Keratinocyte (primary cell): ENCODE data around the gene TRPM1. TPM values are rescaled to one million over a fixed set of nuclear protein-coding genes. Genes with fewer than 3 reads are reported as not detected.

Source experiments
- DNase-seq: peaks from one replicate; pipeline ENCODE4 v3.0.0-alpha.2; 2011; ENCODE audit warnings: low read depth, missing footprints, low spot score
- FAIRE-seq: peaks from 2 replicates; lab custom pipeline; 2011; peaks lifted over from hg19 to GRCh38; lab: Jason Lieb, UNC
- H2AFZ ChIP-seq: 2 replicates; pipeline ENCODE4 v1.6.0; 2012; ENCODE audit warnings: low read length, control low read depth, inconsistent platforms; ENCODE audit not compliant: control insufficient read depth
- H3K27ac ChIP-seq: 2 replicates; pipeline ENCODE4 v1.5.1; 2011; ENCODE audit warnings: low read length; ENCODE audit not compliant: control insufficient read depth, insufficient read depth
- H3K27me3 ChIP-seq: 3 replicates; pipeline ENCODE4 v1.6.0; 2011; ENCODE audit warnings: low read length; ENCODE audit not compliant: control insufficient read depth, insufficient read depth; ENCODE audit errors: extremely low read depth
- H3K36me3 ChIP-seq, 2 experiments: 2 replicates in 1 of 2; 3 replicates in 1 of 2; pipeline ENCODE4 v1.5.1; 2011; ENCODE audit warnings: low read length in 2 of 2, mild to moderate bottlenecking in 1 of 2; ENCODE audit not compliant: control insufficient read depth in 2 of 2, insufficient read depth in 2 of 2; ENCODE audit errors: extremely low read depth in 1 of 2
- H3K4me1 ChIP-seq: 3 replicates; pipeline ENCODE4 v1.5.1; 2011; ENCODE audit warnings: low read length; ENCODE audit not compliant: control insufficient read depth, insufficient read depth; ENCODE audit errors: extremely low read depth
- H3K4me2 ChIP-seq: 3 replicates; pipeline ENCODE4 v1.6.0; 2011; ENCODE audit warnings: low read depth, low read length; ENCODE audit not compliant: control insufficient read depth, insufficient read depth; ENCODE audit errors: extremely low read depth
- H3K4me3 ChIP-seq, 3 experiments: fragments of 200-600 bp in 1 of 3; sonication (generic) in 1 of 3; 2 replicates in 2 of 3; 3 replicates in 1 of 3; pipeline ENCODE4 v1.5.1; 2011 to 2016; ENCODE audit warnings: low read length in 3 of 3, mild to moderate bottlenecking in 3 of 3, control low read depth in 2 of 3, inconsistent platforms in 1 of 3, low read depth in 1 of 3, mixed read lengths in 1 of 3, mixed run types in 1 of 3, moderate library complexity in 1 of 3; ENCODE audit not compliant: control insufficient read depth in 2 of 3, insufficient read depth in 2 of 3; ENCODE audit errors: extremely low read depth in 1 of 3
- H3K79me2 ChIP-seq: 2 replicates; pipeline ENCODE4 v1.6.0; 2012; ENCODE audit warnings: low read length; ENCODE audit not compliant: control insufficient read depth, insufficient read depth
- H3K9ac ChIP-seq: 3 replicates; pipeline ENCODE4 v1.6.0; 2011; ENCODE audit warnings: low read length; ENCODE audit not compliant: control insufficient read depth, insufficient read depth; ENCODE audit errors: extremely low read depth
- H3K9me1 ChIP-seq: 3 replicates; pipeline ENCODE4 v1.6.0; 2011; ENCODE audit warnings: low read length; ENCODE audit not compliant: control insufficient read depth, insufficient read depth; ENCODE audit errors: extremely low read depth
- H3K9me3 ChIP-seq: 2 replicates; pipeline ENCODE4 v1.5.1; 2012; ENCODE audit warnings: low read depth, low read length; ENCODE audit not compliant: control insufficient read depth
- H4K20me1 ChIP-seq: 3 replicates; pipeline ENCODE4 v1.6.0; 2011; ENCODE audit warnings: low read length; ENCODE audit not compliant: control insufficient read depth, insufficient read depth; ENCODE audit errors: extremely low read depth
- EZH2 ChIP-seq: IDR thresholded peaks from one replicate; pipeline ENCODE4 v1.6.1; 2012; ENCODE audit warnings: inconsistent platforms, mild to moderate bottlenecking, low read length, moderate library complexity
- dilution Hi-C: fragments of 300-500 bp; cut with MboI; formaldehyde crosslinking; loops from one replicate; pipeline ENCODE4 v1.7.0; 2020; ENCODE audit warnings: low sequenced_read_pairs; ENCODE audit not compliant: extremely low pct_ligation_motif_present
- polyA plus RNA-seq, 5 experiments: library from polyadenylated mRNA; depleted of rRNA in 3 of 5; stranded (reverse) in 3 of 5; stranded (forward) in 1 of 5; unstranded in 1 of 5; fragments of >200 nt; gene quantifications; 1 replicate in 1 of 5; 2 replicates in 3 of 5; 3 replicates in 1 of 5; pipeline versions ENCODE4 v1.2.1 to v1.2.3, GENCODE V29; 2011 to 2012; ENCODE audit warnings: missing spikeins in 2 of 5, low read depth in 1 of 5, low replicate concordance in 1 of 5
- TF ChIP-seq, protein P1 (sequence below), 3 experiments: IDR thresholded peaks in 1 of 3; conservative IDR thresholded peaks in 1 of 3; optimal IDR thresholded peaks in 1 of 3; 2 replicates in 2 of 3; 3 replicates in 1 of 3; pipeline versions ENCODE3 to v1.5.1; 2011; ENCODE audit warnings: low read length in 3 of 3, mild to moderate bottlenecking in 3 of 3, moderate library complexity in 2 of 3, control low read depth in 1 of 3, inconsistent platforms in 1 of 3; ENCODE audit not compliant: insufficient read depth in 2 of 3; ENCODE audit errors: extremely low read depth in 1 of 3

TRPM1 gene
- polyA plus RNA-seq, 1 donor (not counting 4 experiments of a cell fraction or from before 2014, with no cell fraction given), result 0.17 TPM

DNA sequence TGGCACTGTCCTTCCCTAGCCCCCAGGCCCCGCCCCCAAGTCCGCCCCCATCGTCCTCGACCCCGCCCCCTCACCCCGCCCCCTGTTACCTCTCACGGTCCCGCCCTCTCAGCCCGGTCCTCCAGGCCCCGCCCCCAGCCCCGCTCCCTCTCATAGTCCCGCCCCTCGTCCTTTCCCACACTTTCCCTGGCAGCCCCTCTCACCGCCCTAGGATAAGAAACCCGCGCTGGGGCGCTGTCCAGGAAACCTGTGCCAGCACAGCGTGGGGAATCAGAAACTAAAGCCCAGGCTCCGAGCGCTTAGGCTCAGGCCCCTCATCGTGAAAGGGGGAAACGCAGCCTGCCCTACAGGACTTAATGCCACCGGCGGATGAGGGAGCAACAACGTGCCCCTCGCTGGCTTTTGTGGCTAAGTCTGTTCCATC is 20.9 kb downstream of the TRPM1 start:
- no peak overlapping the region for H3K9ac ChIP-seq

DNA sequence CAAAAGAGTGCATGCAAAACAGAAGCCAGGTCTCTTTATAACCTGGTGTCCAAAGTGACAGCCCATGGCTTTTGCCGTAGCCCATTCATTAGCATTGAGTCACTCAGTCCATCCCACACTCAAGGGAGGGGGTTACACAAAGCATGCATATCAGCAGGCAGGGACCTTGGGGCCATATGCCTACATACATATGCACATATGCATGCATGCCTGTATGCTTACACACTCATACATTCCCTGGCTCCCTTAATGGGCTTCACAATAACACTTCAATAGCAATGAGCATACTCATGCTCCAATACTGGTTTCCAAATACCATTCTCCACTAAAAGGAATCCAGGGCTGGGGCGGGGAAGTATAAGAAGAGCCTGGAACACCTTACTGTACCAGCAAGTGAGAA is 22.0 kb downstream of the TRPM1 start:
- no peak overlapping the region for H2AFZ ChIP-seq
- no peaks in the 10 kb centered on the region for H3K79me2 ChIP-seq
- H3K36me3 ChIP-seq, result no peaks in the 10 kb centered on the region
- TF ChIP-seq, protein P1, sequence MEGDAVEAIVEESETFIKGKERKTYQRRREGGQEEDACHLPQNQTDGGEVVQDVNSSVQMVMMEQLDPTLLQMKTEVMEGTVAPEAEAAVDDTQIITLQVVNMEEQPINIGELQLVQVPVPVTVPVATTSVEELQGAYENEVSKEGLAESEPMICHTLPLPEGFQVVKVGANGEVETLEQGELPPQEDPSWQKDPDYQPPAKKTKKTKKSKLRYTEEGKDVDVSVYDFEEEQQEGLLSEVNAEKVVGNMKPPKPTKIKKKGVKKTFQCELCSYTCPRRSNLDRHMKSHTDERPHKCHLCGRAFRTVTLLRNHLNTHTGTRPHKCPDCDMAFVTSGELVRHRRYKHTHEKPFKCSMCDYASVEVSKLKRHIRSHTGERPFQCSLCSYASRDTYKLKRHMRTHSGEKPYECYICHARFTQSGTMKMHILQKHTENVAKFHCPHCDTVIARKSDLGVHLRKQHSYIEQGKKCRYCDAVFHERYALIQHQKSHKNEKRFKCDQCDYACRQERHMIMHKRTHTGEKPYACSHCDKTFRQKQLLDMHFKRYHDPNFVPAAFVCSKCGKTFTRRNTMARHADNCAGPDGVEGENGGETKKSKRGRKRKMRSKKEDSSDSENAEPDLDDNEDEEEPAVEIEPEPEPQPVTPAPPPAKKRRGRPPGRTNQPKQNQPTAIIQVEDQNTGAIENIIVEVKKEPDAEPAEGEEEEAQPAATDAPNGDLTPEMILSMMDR (optimal IDR thresholded peaks at IDR 0.05 in 1 of 3, IDR thresholded peaks at IDR 0.05 in 1 of 3, conservative IDR thresholded peaks at IDR 0.05 in 1 of 3; ENCODE audit: extremely low read depth in 1 of 3, insufficient read depth in 2 of 3, low read length in 3 of 3), result no peak
- TF ChIP-seq EZH2, result no peak
- no peaks in the 10 kb centered on the region for H3K9me1 ChIP-seq
- H3K27ac ChIP-seq, result no peak overlapping the region
- dilution Hi-C loops, result no loop called here
- H4K20me1 ChIP-seq, result no peaks in the 10 kb centered on the region
- H3K4me2 ChIP-seq, result peak overlapping the region; percentile 5
- H3K27me3 ChIP-seq, result peaks cover 3% of the 10 kb centered on the region
- no peak overlapping the region for H3K4me3 ChIP-seq
- peak; percentile 67 for FAIRE-seq
- DNase-seq, result peak; percentile 23
- peaks cover 25% of the 10 kb centered on the region for H3K4me1 ChIP-seq
- H3K9me3 ChIP-seq, result no peaks in the 10 kb centered on the region
- no peak overlapping the region for H3K9ac ChIP-seq

More for the DNA sequence above, 20.9 kb downstream of the TRPM1 start:
- no peak overlapping the region for H3K27ac ChIP-seq
- peak overlapping the region; percentile 42 for H2AFZ ChIP-seq
- peak overlapping the region in 1 of 3 experiments; percentile 2 for H3K4me3 ChIP-seq
- H3K9me3 ChIP-seq, result no peaks in the 10 kb centered on the region
- no peaks in the 10 kb centered on the region for H3K27me3 ChIP-seq
- no peak for DNase-seq
- H3K36me3 ChIP-seq, result no peaks in the 10 kb centered on the region
- peaks cover 25% of the 10 kb centered on the region for H3K4me1 ChIP-seq
- H4K20me1 ChIP-seq, result no peaks in the 10 kb centered on the region
- TF ChIP-seq, protein P1 (optimal IDR thresholded peaks at IDR 0.05 in 1 of 3, IDR thresholded peaks at IDR 0.05 in 1 of 3, conservative IDR thresholded peaks at IDR 0.05 in 1 of 3; ENCODE audit: extremely low read depth in 1 of 3, insufficient read depth in 2 of 3, low read length in 3 of 3), result no peak
- no peak for TF ChIP-seq EZH2
- dilution Hi-C loops, result no loop called here
- H3K4me2 ChIP-seq, result peak overlapping the region; percentile 67
- no peak for FAIRE-seq
- H3K79me2 ChIP-seq, result no peaks in the 10 kb centered on the region
- H3K9me1 ChIP-seq, result no peaks in the 10 kb centered on the region
